Keratinocyte (primary cell): Measurements from ENCODE around the gene PSMA8. TPM values are rescaled to one million over a fixed set of nuclear protein-coding genes. Genes with fewer than 3 reads are reported as not detected.

Experiments used
- DNase-seq: peaks from one replicate; pipeline ENCODE4 v3.0.0-alpha.2; 2011; ENCODE audit warnings: low read depth, missing footprints, low spot score
- FAIRE-seq: peaks from 2 replicates; lab custom pipeline; 2011; peaks lifted over from hg19 to GRCh38; lab: Jason Lieb, UNC
- H2AFZ ChIP-seq: 2 replicates; pipeline ENCODE4 v1.6.0; 2012; ENCODE audit warnings: low read length, control low read depth, inconsistent platforms; ENCODE audit not compliant: control insufficient read depth
- H3K27ac ChIP-seq: 2 replicates; pipeline ENCODE4 v1.5.1; 2011; ENCODE audit warnings: low read length; ENCODE audit not compliant: control insufficient read depth, insufficient read depth
- H3K27me3 ChIP-seq: 3 replicates; pipeline ENCODE4 v1.6.0; 2011; ENCODE audit warnings: low read length; ENCODE audit not compliant: control insufficient read depth, insufficient read depth; ENCODE audit errors: extremely low read depth
- H3K36me3 ChIP-seq, 2 experiments: 2 replicates in 1 of 2; 3 replicates in 1 of 2; pipeline ENCODE4 v1.5.1; 2011; ENCODE audit warnings: low read length in 2 of 2, mild to moderate bottlenecking in 1 of 2; ENCODE audit not compliant: control insufficient read depth in 2 of 2, insufficient read depth in 2 of 2; ENCODE audit errors: extremely low read depth in 1 of 2
- H3K4me1 ChIP-seq: 3 replicates; pipeline ENCODE4 v1.5.1; 2011; ENCODE audit warnings: low read length; ENCODE audit not compliant: control insufficient read depth, insufficient read depth; ENCODE audit errors: extremely low read depth
- H3K4me2 ChIP-seq: 3 replicates; pipeline ENCODE4 v1.6.0; 2011; ENCODE audit warnings: low read depth, low read length; ENCODE audit not compliant: control insufficient read depth, insufficient read depth; ENCODE audit errors: extremely low read depth
- H3K4me3 ChIP-seq, 3 experiments: fragments of 200-600 bp in 1 of 3; sonication (generic) in 1 of 3; 2 replicates in 2 of 3; 3 replicates in 1 of 3; pipeline ENCODE4 v1.5.1; 2011 to 2016; ENCODE audit warnings: low read length in 3 of 3, mild to moderate bottlenecking in 3 of 3, control low read depth in 2 of 3, inconsistent platforms in 1 of 3, low read depth in 1 of 3, mixed read lengths in 1 of 3, mixed run types in 1 of 3, moderate library complexity in 1 of 3; ENCODE audit not compliant: control insufficient read depth in 2 of 3, insufficient read depth in 2 of 3; ENCODE audit errors: extremely low read depth in 1 of 3
- H3K79me2 ChIP-seq: 2 replicates; pipeline ENCODE4 v1.6.0; 2012; ENCODE audit warnings: low read length; ENCODE audit not compliant: control insufficient read depth, insufficient read depth
- H3K9ac ChIP-seq: 3 replicates; pipeline ENCODE4 v1.6.0; 2011; ENCODE audit warnings: low read length; ENCODE audit not compliant: control insufficient read depth, insufficient read depth; ENCODE audit errors: extremely low read depth
- H3K9me1 ChIP-seq: 3 replicates; pipeline ENCODE4 v1.6.0; 2011; ENCODE audit warnings: low read length; ENCODE audit not compliant: control insufficient read depth, insufficient read depth; ENCODE audit errors: extremely low read depth
- H3K9me3 ChIP-seq: 2 replicates; pipeline ENCODE4 v1.5.1; 2012; ENCODE audit warnings: low read depth, low read length; ENCODE audit not compliant: control insufficient read depth
- H4K20me1 ChIP-seq: 3 replicates; pipeline ENCODE4 v1.6.0; 2011; ENCODE audit warnings: low read length; ENCODE audit not compliant: control insufficient read depth, insufficient read depth; ENCODE audit errors: extremely low read depth
- EZH2 ChIP-seq: IDR thresholded peaks from one replicate; pipeline ENCODE4 v1.6.1; 2012; ENCODE audit warnings: inconsistent platforms, mild to moderate bottlenecking, low read length, moderate library complexity
- dilution Hi-C: fragments of 300-500 bp; cut with MboI; formaldehyde crosslinking; loops from one replicate; pipeline ENCODE4 v1.7.0; 2020; ENCODE audit warnings: low sequenced_read_pairs; ENCODE audit not compliant: extremely low pct_ligation_motif_present
- polyA plus RNA-seq, 5 experiments: library from polyadenylated mRNA; depleted of rRNA in 3 of 5; stranded (reverse) in 3 of 5; stranded (forward) in 1 of 5; unstranded in 1 of 5; fragments of >200 nt; gene quantifications; 1 replicate in 1 of 5; 2 replicates in 3 of 5; 3 replicates in 1 of 5; pipeline versions ENCODE4 v1.2.1 to v1.2.3, GENCODE V29; 2011 to 2012; ENCODE audit warnings: missing spikeins in 2 of 5, low read depth in 1 of 5, low replicate concordance in 1 of 5
- TF ChIP-seq, protein P1 (sequence below), 3 experiments: IDR thresholded peaks in 1 of 3; conservative IDR thresholded peaks in 1 of 3; optimal IDR thresholded peaks in 1 of 3; 2 replicates in 2 of 3; 3 replicates in 1 of 3; pipeline versions ENCODE3 to v1.5.1; 2011; ENCODE audit warnings: low read length in 3 of 3, mild to moderate bottlenecking in 3 of 3, moderate library complexity in 2 of 3, control low read depth in 1 of 3, inconsistent platforms in 1 of 3; ENCODE audit not compliant: insufficient read depth in 2 of 3; ENCODE audit errors: extremely low read depth in 1 of 3

PSMA8 gene
- polyA plus RNA-seq, 1 donor (not counting 4 experiments of a cell fraction or from before 2014, with no cell fraction given) = not detected

DNA sequence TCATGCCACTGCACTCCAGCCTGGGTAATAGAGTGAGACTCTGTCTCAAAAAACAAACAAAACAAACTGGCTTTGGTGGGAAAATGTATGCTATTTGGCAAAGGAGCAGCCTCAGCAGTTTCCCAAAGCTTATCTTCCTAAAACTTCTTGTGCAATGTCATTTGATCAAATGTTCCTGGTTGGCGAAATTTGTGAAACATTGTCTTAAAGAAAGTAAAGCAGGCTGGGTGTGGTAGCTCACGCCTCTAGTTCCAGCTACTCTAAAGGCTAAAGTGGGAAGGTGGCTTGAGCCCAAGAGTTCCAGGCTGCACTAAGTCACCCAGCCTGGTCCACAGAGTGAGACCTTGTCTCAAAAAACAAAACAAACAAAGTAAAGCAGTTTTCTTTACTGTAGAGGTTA is 75.3 kb downstream of the PSMA8 start:
- FAIRE-seq (no peak), DNase-seq (no peak)
- Histone ChIP-seq H3K4me2 (no peak overlapping the region), H3K4me1 (no peaks in the 10 kb centered on the region), H3K4me3 (no peak overlapping the region), H3K9me1 (no peaks in the 10 kb centered on the region), H3K36me3 (no peaks in the 10 kb centered on the region), H3K9me3 (no peaks in the 10 kb centered on the region), H3K9ac (no peak overlapping the region), H3K27ac (no peak overlapping the region), H4K20me1 (no peaks in the 10 kb centered on the region), H2AFZ (no peak overlapping the region), H3K27me3 (no peaks in the 10 kb centered on the region), H3K79me2 (no peaks in the 10 kb centered on the region)
- dilution Hi-C loops = no loop called here
- no peak for TF ChIP-seq EZH2

DNA sequence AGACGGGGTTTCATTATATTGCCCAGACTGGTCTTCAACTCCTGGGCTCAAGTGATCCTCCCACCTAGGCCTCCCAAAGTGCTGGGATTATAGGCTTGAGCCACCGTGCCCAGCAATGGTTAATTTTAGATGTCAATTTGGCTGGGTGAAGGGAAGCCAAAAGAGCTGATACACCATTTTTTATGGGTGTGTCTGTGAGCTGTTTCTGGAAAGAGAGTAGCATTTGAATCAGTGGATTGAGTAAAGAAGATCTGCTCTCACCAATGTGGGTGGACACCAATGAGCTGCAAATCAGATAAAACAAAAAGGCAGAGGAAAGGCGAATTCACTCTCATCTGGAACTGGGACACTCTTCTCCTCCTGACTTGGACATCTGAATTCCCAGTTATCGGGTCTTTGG is 76.5 kb downstream of the PSMA8 start:
- H3K4me2 ChIP-seq = no peak overlapping the region
- H3K9me3 ChIP-seq = no peaks in the 10 kb centered on the region
- H2AFZ ChIP-seq = no peak overlapping the region
- no peak for DNase-seq
- TF ChIP-seq EZH2 = no peak
- TF ChIP-seq, protein P1, sequence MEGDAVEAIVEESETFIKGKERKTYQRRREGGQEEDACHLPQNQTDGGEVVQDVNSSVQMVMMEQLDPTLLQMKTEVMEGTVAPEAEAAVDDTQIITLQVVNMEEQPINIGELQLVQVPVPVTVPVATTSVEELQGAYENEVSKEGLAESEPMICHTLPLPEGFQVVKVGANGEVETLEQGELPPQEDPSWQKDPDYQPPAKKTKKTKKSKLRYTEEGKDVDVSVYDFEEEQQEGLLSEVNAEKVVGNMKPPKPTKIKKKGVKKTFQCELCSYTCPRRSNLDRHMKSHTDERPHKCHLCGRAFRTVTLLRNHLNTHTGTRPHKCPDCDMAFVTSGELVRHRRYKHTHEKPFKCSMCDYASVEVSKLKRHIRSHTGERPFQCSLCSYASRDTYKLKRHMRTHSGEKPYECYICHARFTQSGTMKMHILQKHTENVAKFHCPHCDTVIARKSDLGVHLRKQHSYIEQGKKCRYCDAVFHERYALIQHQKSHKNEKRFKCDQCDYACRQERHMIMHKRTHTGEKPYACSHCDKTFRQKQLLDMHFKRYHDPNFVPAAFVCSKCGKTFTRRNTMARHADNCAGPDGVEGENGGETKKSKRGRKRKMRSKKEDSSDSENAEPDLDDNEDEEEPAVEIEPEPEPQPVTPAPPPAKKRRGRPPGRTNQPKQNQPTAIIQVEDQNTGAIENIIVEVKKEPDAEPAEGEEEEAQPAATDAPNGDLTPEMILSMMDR (optimal IDR thresholded peaks at IDR 0.05 in 1 of 3, IDR thresholded peaks at IDR 0.05 in 1 of 3, conservative IDR thresholded peaks at IDR 0.05 in 1 of 3; ENCODE audit: extremely low read depth in 1 of 3, insufficient read depth in 2 of 3, low read length in 3 of 3) = no peak
- H3K27me3 ChIP-seq = no peaks in the 10 kb centered on the region
- H3K4me3 ChIP-seq = no peak overlapping the region
- H3K79me2 ChIP-seq = no peaks in the 10 kb centered on the region
- H3K9me1 ChIP-seq = no peaks in the 10 kb centered on the region
- H3K9ac ChIP-seq = no peak overlapping the region
- no peak for FAIRE-seq
- H3K4me1 ChIP-seq = no peaks in the 10 kb centered on the region
- dilution Hi-C loops = no loop called here
- no peaks in the 10 kb centered on the region for H4K20me1 ChIP-seq
- H3K36me3 ChIP-seq = no peaks in the 10 kb centered on the region
- H3K27ac ChIP-seq = no peak overlapping the region
